ENCODE data around the gene CTNNA1. TPM values are rescaled to one million over a fixed set of nuclear protein-coding genes. Genes with fewer than 3 reads are reported as not detected.

CTNNA1 gene
- total RNA-seq, 2 donors from 2014 or later = 247 to 288 TPM

- Histone ChIP-seq H3K36me3 (no peaks in the 10 kb centered on the region), H3K4me3 (no peak overlapping the region), H3K27me3 (no peaks in the 10 kb centered on the region), H3K27ac (no peak overlapping the region), H3K4me1 (no peaks in the 10 kb centered on the region), H3K9me3 (no peaks in the 10 kb centered on the region)
- TF ChIP-seq, protein P1, sequence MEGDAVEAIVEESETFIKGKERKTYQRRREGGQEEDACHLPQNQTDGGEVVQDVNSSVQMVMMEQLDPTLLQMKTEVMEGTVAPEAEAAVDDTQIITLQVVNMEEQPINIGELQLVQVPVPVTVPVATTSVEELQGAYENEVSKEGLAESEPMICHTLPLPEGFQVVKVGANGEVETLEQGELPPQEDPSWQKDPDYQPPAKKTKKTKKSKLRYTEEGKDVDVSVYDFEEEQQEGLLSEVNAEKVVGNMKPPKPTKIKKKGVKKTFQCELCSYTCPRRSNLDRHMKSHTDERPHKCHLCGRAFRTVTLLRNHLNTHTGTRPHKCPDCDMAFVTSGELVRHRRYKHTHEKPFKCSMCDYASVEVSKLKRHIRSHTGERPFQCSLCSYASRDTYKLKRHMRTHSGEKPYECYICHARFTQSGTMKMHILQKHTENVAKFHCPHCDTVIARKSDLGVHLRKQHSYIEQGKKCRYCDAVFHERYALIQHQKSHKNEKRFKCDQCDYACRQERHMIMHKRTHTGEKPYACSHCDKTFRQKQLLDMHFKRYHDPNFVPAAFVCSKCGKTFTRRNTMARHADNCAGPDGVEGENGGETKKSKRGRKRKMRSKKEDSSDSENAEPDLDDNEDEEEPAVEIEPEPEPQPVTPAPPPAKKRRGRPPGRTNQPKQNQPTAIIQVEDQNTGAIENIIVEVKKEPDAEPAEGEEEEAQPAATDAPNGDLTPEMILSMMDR (IDR thresholded peaks at IDR 0.05) = no peak
- no peak for DNase-seq (ENCODE audit: low spot score)
These were observed 16.9 kb upstream of the CTNNA1 start for GRCh38 chr5:138736293-138736692.

- no peaks in the 10 kb centered on the region for H3K36me3 ChIP-seq
These were observed 15.5 kb upstream of the CTNNA1 start for GRCh38 chr5:138737494-138738265.

DNA sequence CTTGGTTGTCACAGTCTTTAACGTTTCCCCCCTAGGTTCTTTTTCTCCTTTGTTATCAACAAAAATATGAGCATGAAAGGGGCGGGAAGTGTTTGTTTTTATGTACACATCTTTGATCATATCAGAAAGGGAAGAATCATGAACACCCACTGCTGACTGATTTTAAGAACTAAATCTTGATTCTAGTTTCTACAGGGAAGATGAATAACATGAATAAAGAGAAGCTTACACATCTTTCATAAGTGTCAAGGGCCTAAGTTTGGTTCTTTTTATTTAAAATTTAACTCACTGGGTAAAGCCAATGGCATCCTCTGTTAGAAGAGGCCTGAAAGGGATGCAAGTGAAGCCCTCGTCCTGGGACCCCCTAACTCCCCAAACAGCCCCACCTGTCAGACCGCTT is 14.8 kb upstream of the CTNNA1 start:
- Histone ChIP-seq H3K9me3 (no peaks in the 10 kb centered on the region), H3K27ac (no peak overlapping the region), H3K4me1 (no peaks in the 10 kb centered on the region), H3K36me3 (no peaks in the 10 kb centered on the region), H3K27me3 (no peaks in the 10 kb centered on the region), H3K4me3 (no peak overlapping the region)
- DNase-seq (ENCODE audit: low spot score) = no peak
- TF ChIP-seq, protein P1 (IDR thresholded peaks at IDR 0.05) = no peak

More at GRCh38 chr5:138737494-138738265, 15.5 kb upstream of the CTNNA1 start:
- TF ChIP-seq, protein P1 (IDR thresholded peaks at IDR 0.05) = no peak
- Histone ChIP-seq H3K27ac (no peak overlapping the region), H3K4me1 (no peaks in the 10 kb centered on the region), H3K4me3 (no peak overlapping the region), H3K27me3 (no peaks in the 10 kb centered on the region), H3K9me3 (no peaks in the 10 kb centered on the region)
- no peak for DNase-seq (ENCODE audit: low spot score)

GRCh38 chr5:138739938-138740337 is 13.3 kb upstream of the CTNNA1 start:
- no peaks in the 10 kb centered on the region for H3K36me3 ChIP-seq
- TF ChIP-seq, protein P1 (IDR thresholded peaks at IDR 0.05) = no peak
- H3K4me1 ChIP-seq = no peaks in the 10 kb centered on the region
- H3K27ac ChIP-seq = no peak overlapping the region
- no peaks in the 10 kb centered on the region for H3K9me3 ChIP-seq
- H3K4me3 ChIP-seq = no peak overlapping the region
- DNase-seq (ENCODE audit: low spot score) = no peak
- no peaks in the 10 kb centered on the region for H3K27me3 ChIP-seq

GRCh38 chr5:138743484-138743883 is 9.7 kb upstream of the CTNNA1 start:
- no peak for DNase-seq (ENCODE audit: low spot score)
- H3K9me3 ChIP-seq = no peaks in the 10 kb centered on the region
- TF ChIP-seq, protein P1 (IDR thresholded peaks at IDR 0.05) = no peak

DNA sequence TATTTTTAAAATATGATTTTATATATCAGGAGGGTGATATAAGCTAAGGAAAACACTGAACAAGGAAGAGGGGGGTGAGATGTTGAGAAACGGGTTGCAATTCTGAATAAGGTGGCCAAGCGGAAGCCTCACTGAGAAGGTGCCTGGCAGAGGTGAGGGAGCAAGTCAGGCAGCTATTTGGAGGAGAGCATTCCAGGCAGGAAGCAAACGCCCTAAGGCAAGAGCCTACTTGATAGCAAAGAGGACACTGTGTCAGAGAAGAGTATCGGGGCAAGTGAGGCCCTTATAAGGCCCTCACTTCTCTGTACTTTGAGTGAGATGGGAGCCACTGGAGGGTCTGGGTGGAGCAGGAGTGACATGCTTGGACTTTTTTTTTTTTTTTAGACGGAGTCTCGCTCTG is 8.0 kb upstream of the CTNNA1 start:
- Histone ChIP-seq H3K4me1 (no peaks in the 10 kb centered on the region), H3K27ac (no peak overlapping the region), H3K4me3 (no peak overlapping the region), H3K27me3 (no peaks in the 10 kb centered on the region), H3K36me3 (no peaks in the 10 kb centered on the region), H3K9me3 (no peaks in the 10 kb centered on the region)
- TF ChIP-seq, protein P1 (IDR thresholded peaks at IDR 0.05) = no peak
- no peak for DNase-seq (ENCODE audit: low spot score)

More at GRCh38 chr5:138743484-138743883, 9.7 kb upstream of the CTNNA1 start:
- Histone ChIP-seq H3K4me3 (no peak overlapping the region), H3K36me3 (no peaks in the 10 kb centered on the region), H3K4me1 (no peaks in the 10 kb centered on the region), H3K27ac (no peak overlapping the region), H3K27me3 (no peaks in the 10 kb centered on the region)
